Caco-2 (cell line): ENCODE measurements around the gene RNF19B. TPM values are rescaled to one million over a fixed set of nuclear protein-coding genes. Genes with fewer than 3 reads are reported as not detected.

Experiments used
- BruUV-seq: library from RNA; stranded (reverse); fragments of 400-500 nt; replicated peaks from 2 replicates; lab custom pipeline; 2021; lab: Mats Ljungman, UMichigan
- CTCF ChIA-PET: fragments of 300-600 bp; sonication (Branson Sonifier 250); formaldehyde crosslinking; loops from one replicate; lab custom pipeline; 2022; ENCODE audit warnings: antibody characterized with exemption; lab: Charles Lee
- POLR2A ChIA-PET: fragments of 300-600 bp; sonication (Branson Sonifier 250); formaldehyde crosslinking; loops from one replicate; lab custom pipeline; 2022; ENCODE audit warnings: antibody characterized with exemption; lab: Charles Lee
- DNase-seq, 2 experiments: peaks; one replicate each; pipeline versions ENCODE4 v3.0.0 to v3.0.0-alpha.2; 2020 to 2022
- H3K27me3 ChIP-seq: replicated peaks from 2 replicates; pipeline ENCODE4 v1.6.0; 2011; ENCODE audit warnings: low read length; ENCODE audit not compliant: control insufficient read depth, insufficient read depth
- H3K36me3 ChIP-seq: 2 replicates; pipeline ENCODE4 v1.5.1; 2011; ENCODE audit warnings: low read length; ENCODE audit not compliant: control insufficient read depth, insufficient read depth
- H3K4me1 ChIP-seq: fragments of 250-450 bp; sonication (Bioruptor Pico); 2 replicates; pipeline ENCODE4 v1.5.1; 2020; ENCODE audit warnings: mild to moderate bottlenecking
- H3K4me3 ChIP-seq: 2 replicates; pipeline ENCODE4 v1.5.1; 2011; ENCODE audit warnings: low read depth, mild to moderate bottlenecking, control low read depth, low read length
- H3K9me3 ChIP-seq: fragments of 250-450 bp; sonication (Bioruptor Pico); 2 replicates; pipeline ENCODE4 v1.5.1; 2020; ENCODE audit warnings: mild to moderate bottlenecking, moderate library complexity
- H3K27ac Mint-ChIP-seq: one replicate; pipeline ENCODE4 v1.8.0; 2022; ENCODE audit warnings: mixed read lengths; ENCODE audit not compliant: unreplicated experiment
- H3K27me3 Mint-ChIP-seq: one replicate; pipeline ENCODE4 v1.8.0; 2022; ENCODE audit warnings: mixed read lengths; ENCODE audit not compliant: insufficient read depth, unreplicated experiment
- H3K36me3 Mint-ChIP-seq: one replicate; pipeline ENCODE4 v1.8.0; 2022; ENCODE audit warnings: mild to moderate bottlenecking, mixed read lengths; ENCODE audit not compliant: insufficient read depth, unreplicated experiment
- H3K4me1 Mint-ChIP-seq: one replicate; pipeline ENCODE4 v1.8.0; 2022; ENCODE audit warnings: low read depth, mixed read lengths; ENCODE audit not compliant: unreplicated experiment
- H3K4me3 Mint-ChIP-seq: one replicate; pipeline ENCODE4 v1.8.0; 2022; ENCODE audit warnings: mild to moderate bottlenecking, moderate library complexity, mixed read lengths; ENCODE audit not compliant: unreplicated experiment
- H3K9me3 Mint-ChIP-seq: one replicate; pipeline ENCODE4 v1.8.0; 2022; ENCODE audit warnings: mixed read lengths; ENCODE audit not compliant: unreplicated experiment
- intact Hi-C: fragments of 100-400 bp; cut with micrococcal nuclease; formaldehyde crosslinking; loops from one replicate; pipeline ENCODE4 v1.10.0; 2022; ENCODE audit not compliant: unreplicated experiment
- total RNA-seq: library from RNA; stranded (reverse); gene quantifications from 2 replicates; pipeline ENCODE4 v1.2.3, GENCODE V29; 2022
- TF ChIP-seq, protein P1 (sequence below), 2 experiments: fragments of 200-600 bp in 1 of 2; IDR thresholded peaks; 1 replicate in 1 of 2; 2 replicates in 1 of 2; pipeline versions ENCODE4 v1.5.1 to v1.8.0; 2011 to 2022; ENCODE audit warnings: antibody characterized with exemption in 1 of 2, control low read depth in 1 of 2, inconsistent platforms in 1 of 2, low read depth in 1 of 2, low read length in 1 of 2, mild to moderate bottlenecking in 1 of 2, moderate library complexity in 1 of 2; ENCODE audit not compliant: insufficient read depth in 1 of 2, severe bottlenecking in 1 of 2, unreplicated experiment in 1 of 2

The RNF19B gene
- total RNA-seq, 1 experiment from 2014 or later = 14.5 TPM

DNA sequence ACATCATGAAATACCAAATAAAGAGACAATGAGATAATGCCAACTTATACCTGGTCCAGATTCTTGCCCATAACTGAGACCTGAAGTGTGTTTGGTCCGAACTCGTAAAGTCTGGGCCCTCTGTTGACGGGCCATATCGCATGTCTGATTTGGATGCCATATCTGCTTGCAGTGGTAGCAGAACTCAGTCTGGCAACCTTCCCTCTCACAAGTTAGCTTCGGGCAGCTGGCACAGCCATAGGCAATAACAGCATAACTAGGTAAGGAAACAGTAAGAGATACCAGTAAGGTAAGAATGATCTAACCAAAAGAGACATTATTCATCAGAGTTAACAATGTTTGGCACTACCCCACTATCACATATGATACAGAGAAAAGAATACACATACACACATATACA lies 15.1 kb downstream of the RNF19B start:
- no peaks in the 10 kb centered on the region for H3K36me3 ChIP-seq
- H3K36me3 Mint-ChIP-seq = peaks cover 3% of the 10 kb centered on the region
- peaks cover 8% of the 10 kb centered on the region for H3K4me1 Mint-ChIP-seq
- no peak overlapping the region for H3K4me3 ChIP-seq
- no peak for DNase-seq
- ChIA-PET POLR2A (interaction anchor here (1.7 kb wide), 1 partner anchor 15 kb away, joined by 6 read pairs; the partner anchor contains the start of gene RNF19B), CTCF (no interaction called here)
- H3K4me1 ChIP-seq = peaks cover 36% of the 10 kb centered on the region
- H3K9me3 Mint-ChIP-seq = no peaks in the 10 kb centered on the region
- no peaks in the 10 kb centered on the region for H3K27me3 Mint-ChIP-seq
- H3K4me3 Mint-ChIP-seq = no peak overlapping the region
- TF ChIP-seq, protein P1, sequence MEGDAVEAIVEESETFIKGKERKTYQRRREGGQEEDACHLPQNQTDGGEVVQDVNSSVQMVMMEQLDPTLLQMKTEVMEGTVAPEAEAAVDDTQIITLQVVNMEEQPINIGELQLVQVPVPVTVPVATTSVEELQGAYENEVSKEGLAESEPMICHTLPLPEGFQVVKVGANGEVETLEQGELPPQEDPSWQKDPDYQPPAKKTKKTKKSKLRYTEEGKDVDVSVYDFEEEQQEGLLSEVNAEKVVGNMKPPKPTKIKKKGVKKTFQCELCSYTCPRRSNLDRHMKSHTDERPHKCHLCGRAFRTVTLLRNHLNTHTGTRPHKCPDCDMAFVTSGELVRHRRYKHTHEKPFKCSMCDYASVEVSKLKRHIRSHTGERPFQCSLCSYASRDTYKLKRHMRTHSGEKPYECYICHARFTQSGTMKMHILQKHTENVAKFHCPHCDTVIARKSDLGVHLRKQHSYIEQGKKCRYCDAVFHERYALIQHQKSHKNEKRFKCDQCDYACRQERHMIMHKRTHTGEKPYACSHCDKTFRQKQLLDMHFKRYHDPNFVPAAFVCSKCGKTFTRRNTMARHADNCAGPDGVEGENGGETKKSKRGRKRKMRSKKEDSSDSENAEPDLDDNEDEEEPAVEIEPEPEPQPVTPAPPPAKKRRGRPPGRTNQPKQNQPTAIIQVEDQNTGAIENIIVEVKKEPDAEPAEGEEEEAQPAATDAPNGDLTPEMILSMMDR (IDR thresholded peaks at IDR 0.05; ENCODE audit: insufficient read depth in 1 of 2, low read depth in 1 of 2, low read length in 1 of 2, severe bottlenecking in 1 of 2, unreplicated experiment in 1 of 2) = no peak
- H3K9me3 ChIP-seq = no peaks in the 10 kb centered on the region; the same call in 1 of the 2 replicates
- H3K27ac Mint-ChIP-seq = no peak overlapping the region
- intact Hi-C loops = loop anchor here (2.0 to 5.0 kb wide), 2 partner anchors 15 to 58 kb away; no protein-coding TSS in a partner anchor
- no TSS peak for BruUV-seq
- no peaks in the 10 kb centered on the region for H3K27me3 ChIP-seq

DNA sequence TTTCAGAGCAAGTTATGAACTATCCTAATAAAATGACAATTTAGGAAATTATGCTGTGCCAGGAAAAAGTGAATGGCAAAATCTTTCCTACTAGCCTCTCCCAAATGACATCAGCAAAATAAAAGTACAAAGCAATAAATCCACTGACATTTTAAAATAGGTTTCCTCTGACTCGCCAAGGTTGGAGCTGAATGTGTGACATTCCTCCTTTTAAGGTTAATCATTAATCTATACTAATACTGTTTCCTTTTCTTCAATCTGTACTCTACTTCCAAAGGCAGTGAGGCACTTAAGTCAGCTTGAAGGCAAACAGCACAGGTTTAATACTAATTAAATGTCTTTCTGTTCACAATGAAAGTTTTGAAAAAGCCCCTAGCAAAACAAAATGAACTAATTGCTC lies 15.7 kb downstream of the RNF19B start:
- TF ChIP-seq, protein P1 (IDR thresholded peaks at IDR 0.05; ENCODE audit: insufficient read depth in 1 of 2, low read depth in 1 of 2, low read length in 1 of 2, severe bottlenecking in 1 of 2, unreplicated experiment in 1 of 2) = no peak
- H3K9me3 Mint-ChIP-seq = no peaks in the 10 kb centered on the region
- intact Hi-C loops = loop anchor here (2.0 to 5.0 kb wide), 2 partner anchors 14 to 58 kb away; no protein-coding TSS in a partner anchor
- peaks cover 36% of the 10 kb centered on the region for H3K4me1 ChIP-seq
- peaks cover 8% of the 10 kb centered on the region for H3K36me3 Mint-ChIP-seq
- H3K36me3 ChIP-seq = no peaks in the 10 kb centered on the region
- H3K27me3 Mint-ChIP-seq = no peaks in the 10 kb centered on the region
- ChIA-PET POLR2A (interaction anchor here (1.7 kb wide), 1 partner anchor 16 kb away, joined by 6 read pairs; the partner anchor contains the start of gene RNF19B), CTCF (no interaction called here)
- H3K4me3 ChIP-seq = no peak overlapping the region
- H3K9me3 ChIP-seq = no peaks in the 10 kb centered on the region; the same call in 1 of the 2 replicates
- H3K4me3 Mint-ChIP-seq = peak overlapping the region; percentile 22
- no peak overlapping the region for H3K27ac Mint-ChIP-seq
- H3K4me1 Mint-ChIP-seq = peaks cover 8% of the 10 kb centered on the region
- peak in 1 of 2 experiments; percentile 13 for DNase-seq
- no peaks in the 10 kb centered on the region for H3K27me3 ChIP-seq
- no TSS peak for BruUV-seq

DNA sequence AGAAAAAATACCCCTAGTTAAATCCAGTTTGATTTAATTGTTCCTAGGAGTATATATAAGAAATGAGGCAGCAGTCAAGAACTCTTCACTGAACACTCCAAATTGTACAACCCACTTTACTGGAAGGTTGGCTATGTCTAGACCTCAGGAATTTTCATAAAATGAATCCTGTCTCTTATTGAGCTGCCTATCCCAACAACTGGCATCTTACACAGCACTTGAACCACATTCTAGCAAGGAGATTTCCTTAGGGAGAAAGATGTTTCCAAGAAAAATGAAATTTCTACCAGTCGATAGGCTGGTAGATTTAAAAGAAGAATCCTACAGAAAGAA lies 16.3 kb downstream of the RNF19B start:
- no peak overlapping the region for H3K4me3 ChIP-seq
- no peaks in the 10 kb centered on the region for H3K27me3 ChIP-seq
- peaks cover 8% of the 10 kb centered on the region for H3K4me1 Mint-ChIP-seq
- no peak for DNase-seq
- no peak overlapping the region for H3K4me3 Mint-ChIP-seq
- TF ChIP-seq, protein P1 (IDR thresholded peaks at IDR 0.05; ENCODE audit: insufficient read depth in 1 of 2, low read depth in 1 of 2, low read length in 1 of 2, severe bottlenecking in 1 of 2, unreplicated experiment in 1 of 2) = no peak
- intact Hi-C loops = loop anchor here (2.0 to 5.0 kb wide), 2 partner anchors 14 to 59 kb away; no protein-coding TSS in a partner anchor
- peaks cover 36% of the 10 kb centered on the region for H3K4me1 ChIP-seq
- no peaks in the 10 kb centered on the region for H3K27me3 Mint-ChIP-seq
- peaks cover 13% of the 10 kb centered on the region for H3K36me3 Mint-ChIP-seq
- BruUV-seq = no TSS peak
- ChIA-PET CTCF (interaction anchor here (0.5 kb wide), 1 partner anchor 89 kb away, joined by 4 read pairs; no protein-coding TSS in a partner anchor), POLR2A (interaction anchor here (1.7 kb wide), 1 partner anchor 16 kb away, joined by 6 read pairs; the partner anchor contains the start of gene RNF19B)
- no peak overlapping the region for H3K27ac Mint-ChIP-seq
- no peaks in the 10 kb centered on the region for H3K36me3 ChIP-seq
- no peaks in the 10 kb centered on the region; the same call in 1 of the 2 replicates for H3K9me3 ChIP-seq
- H3K9me3 Mint-ChIP-seq = no peaks in the 10 kb centered on the region
